Measurements from ENCODE around the gene THRSP. TPM values are rescaled to one million over a fixed set of nuclear protein-coding genes. Genes with fewer than 3 reads are reported as not detected.

THRSP gene
- total RNA-seq, 4 donors from 2014 or later: 17.9 to 129 (median 47.3) TPM

GRCh38 chr11:78045851-78046485, 17.7 kb upstream of the THRSP start:
- Histone ChIP-seq H3K36me3 (no peaks in the 10 kb centered on the region), H3K4me1 (peaks cover 14% of the 10 kb centered on the region), H3K4me3 (peak overlapping the region; percentile 48), H3K9me3 (no peaks in the 10 kb centered on the region), H3K27me3 (no peaks in the 10 kb centered on the region), H3K27ac (no peak overlapping the region)
- 3% methylated on average over 26 of the region's 28 CpGs for WGBS
- TF ChIP-seq POLR2AphosphoS5 (IDR thresholded peaks at IDR 0.05) (peak in 2 of 3 donors; percentile 26 to 53), CTCF (IDR thresholded peaks at IDR 0.05) (peak; percentile 88 to 99), EP300 (IDR thresholded peaks at IDR 0.05) (no peak)
- peak; percentile 82 to 87 for DNase-seq (ENCODE audit: low spot score in 2 of 2)

- H3K36me3 ChIP-seq: no peaks in the 10 kb centered on the region
- TF ChIP-seq EP300 (IDR thresholded peaks at IDR 0.05) (no peak), POLR2AphosphoS5 (IDR thresholded peaks at IDR 0.05) (no peak), CTCF (IDR thresholded peaks at IDR 0.05) (no peak), POLR2A (IDR thresholded peaks at IDR 0.05) (no peak)
- no peaks in the 10 kb centered on the region for H3K9me3 ChIP-seq
- 26% methylated on average over 6 of the region's 6 CpGs for WGBS
- H3K27me3 ChIP-seq: no peaks in the 10 kb centered on the region
- DNase-seq (ENCODE audit: low spot score in 2 of 2): no peak
- peak overlapping the region; percentile 48 for H3K4me3 ChIP-seq
- H3K27ac ChIP-seq: no peak overlapping the region
- H3K4me1 ChIP-seq: peaks cover 14% of the 10 kb centered on the region
Observed at GRCh38 chr11:78046486-78046854, 17.2 kb upstream of the THRSP start.

- Histone ChIP-seq H3K36me3 (no peaks in the 10 kb centered on the region), H3K4me1 (peaks cover 14% of the 10 kb centered on the region), H3K27me3 (no peaks in the 10 kb centered on the region), H3K27ac (no peak overlapping the region), H3K4me3 (no peak overlapping the region), H3K9me3 (no peaks in the 10 kb centered on the region)
- 77% methylated on average over 3 of the region's 3 CpGs for WGBS
- no peak for DNase-seq (ENCODE audit: low spot score in 2 of 2)
- TF ChIP-seq POLR2A (IDR thresholded peaks at IDR 0.05): no peak
- no peak for TF ChIP-seq POLR2AphosphoS5 (IDR thresholded peaks at IDR 0.05)
- no peak for TF ChIP-seq EP300 (IDR thresholded peaks at IDR 0.05)
- no peak for TF ChIP-seq CTCF (IDR thresholded peaks at IDR 0.05)
Observed at GRCh38 chr11:78048561-78048960, 15.1 kb upstream of the THRSP start.

GRCh38 chr11:78049348-78049747, 14.3 kb upstream of the THRSP start:
- 81% methylated on average over 8 of the region's 8 CpGs for WGBS
- TF ChIP-seq POLR2AphosphoS5 (IDR thresholded peaks at IDR 0.05) (no peak), EP300 (IDR thresholded peaks at IDR 0.05) (no peak), CTCF (IDR thresholded peaks at IDR 0.05) (no peak), POLR2A (IDR thresholded peaks at IDR 0.05) (no peak)
- Histone ChIP-seq H3K4me1 (peaks cover 14% of the 10 kb centered on the region), H3K27ac (no peak overlapping the region), H3K27me3 (no peaks in the 10 kb centered on the region), H3K36me3 (no peaks in the 10 kb centered on the region), H3K9me3 (no peaks in the 10 kb centered on the region), H3K4me3 (no peak overlapping the region)
- DNase-seq (ENCODE audit: low spot score in 2 of 2): no peak

GRCh38 chr11:78050964-78051831, 12.5 kb upstream of the THRSP start:
- H3K9me3 ChIP-seq: no peaks in the 10 kb centered on the region
- no peak overlapping the region for H3K27ac ChIP-seq
- H3K36me3 ChIP-seq: no peaks in the 10 kb centered on the region
- H3K27me3 ChIP-seq: no peaks in the 10 kb centered on the region
- no peak for TF ChIP-seq EP300 (IDR thresholded peaks at IDR 0.05)
- no peak for TF ChIP-seq POLR2AphosphoS5 (IDR thresholded peaks at IDR 0.05)
- H3K4me1 ChIP-seq: peaks cover 3% of the 10 kb centered on the region
- DNase-seq (ENCODE audit: low spot score in 2 of 2): no peak
- WGBS: 74% methylated on average over 6 of the region's 6 CpGs
- H3K4me3 ChIP-seq: no peak overlapping the region

All from suprapubic skin (tissue), 4 donors.